Measurements from ENCODE around the gene VIPR1.
"Not testable (repeated sequence)": the region's sequence is repeated elsewhere in the genome, so short reads cannot be mapped to it uniquely, and the experiment has no call there.

VIPR1 gene

DNA sequence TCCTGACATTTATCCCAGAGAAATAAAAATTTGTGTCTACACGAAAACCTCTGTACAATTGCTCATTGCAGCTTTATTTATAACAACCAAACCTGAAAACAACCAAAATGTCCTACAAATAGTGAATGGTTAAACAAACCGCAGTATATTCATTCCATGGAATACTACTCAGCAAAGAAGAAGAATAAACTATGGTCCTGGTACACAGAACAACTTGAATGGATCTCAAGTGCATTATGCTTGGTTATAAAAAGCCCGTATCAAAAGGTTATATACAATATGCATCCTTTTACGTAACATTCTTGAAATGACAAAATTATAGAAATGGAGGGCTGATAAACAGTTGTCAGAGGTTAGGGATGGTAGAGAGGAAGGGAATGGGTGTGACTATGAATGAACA lies 75.6 kb downstream of the VIPR1 start:
- Histone ChIP-seq H3K4me3 (ENCODE audit: insufficient read depth, low read length, poor library complexity, severe bottlenecking) (no peak overlapping the region), H3K9me2 (replicated peaks; ENCODE audit: insufficient read depth, low read length) (no peaks in the 10 kb centered on the region), H3K9ac (ENCODE audit: low read length) (no peak overlapping the region), H3K79me2 (ENCODE audit: insufficient read depth, low read length) (peaks cover 17% of the 10 kb centered on the region), H3K9me3 (ENCODE audit: insufficient read depth, low read length) (no peaks in the 10 kb centered on the region), H3F3A (ENCODE audit: insufficient read depth) (peaks cover 7% of the 10 kb centered on the region; the same call in 1 of the 2 replicates), H3K36me3 (ENCODE audit: low read length) (peaks cover 25% of the 10 kb centered on the region), H4K20me1 (ENCODE audit: low read depth, low read length) (no peaks in the 10 kb centered on the region), H3K27ac (ENCODE audit: low read depth, low read length) (no peak overlapping the region), H2AFZ (ENCODE audit: low read depth, low read length, severe bottlenecking) (no peak overlapping the region), H3K27me3 (ENCODE audit: low read length) (no peaks in the 10 kb centered on the region), H3K4me2 (ENCODE audit: low read depth, low read length, poor library complexity, severe bottlenecking) (no peak overlapping the region)
- no peak for TF ChIP-seq CTCF (IDR thresholded peaks at IDR 0.05; ENCODE audit: insufficient read depth, low read length, poor library complexity, severe bottlenecking)
- no peak for TF ChIP-seq EZH2phosphoT487 (conservative IDR thresholded peaks at IDR 0.05; ENCODE audit: low read length)

DNA sequence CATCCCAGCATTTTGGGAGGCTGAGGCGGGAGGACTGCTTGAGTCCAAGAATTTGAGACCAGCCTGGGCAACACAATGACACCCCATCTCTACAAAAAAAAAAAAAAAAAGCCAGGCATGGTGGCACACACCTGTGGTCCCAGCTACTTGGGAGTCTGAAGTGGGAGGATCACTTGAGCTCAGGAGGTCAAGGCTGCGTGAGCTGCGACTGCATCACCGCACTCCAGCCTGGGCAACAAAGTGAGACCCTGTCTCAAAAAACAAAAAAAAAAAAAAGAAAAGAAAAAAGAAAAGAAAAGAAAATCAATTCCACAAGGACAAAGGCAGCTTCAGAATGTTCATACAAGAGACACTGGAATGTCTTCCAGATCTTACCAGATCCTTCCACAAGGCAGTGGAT lies 76.9 kb downstream of the VIPR1 start:
- H3K4me2 ChIP-seq (ENCODE audit: low read depth, low read length, poor library complexity, severe bottlenecking) = peak overlapping the region; percentile 95
- not testable (repeated sequence) for H3K9me2 ChIP-seq (replicated peaks; ENCODE audit: insufficient read depth, low read length); H3K27ac ChIP-seq (ENCODE audit: low read depth, low read length); H4K20me1 ChIP-seq (ENCODE audit: low read depth, low read length); H2AFZ ChIP-seq (ENCODE audit: low read depth, low read length, severe bottlenecking); H3K9me3 ChIP-seq (ENCODE audit: insufficient read depth, low read length); H3K9ac ChIP-seq (ENCODE audit: low read length); H3K4me3 ChIP-seq (ENCODE audit: insufficient read depth, low read length, poor library complexity, severe bottlenecking); H3F3A ChIP-seq (ENCODE audit: insufficient read depth); H3K27me3 ChIP-seq (ENCODE audit: low read length)
- H3K36me3 ChIP-seq (ENCODE audit: low read length) = peaks cover 18% of the 10 kb centered on the region
- H3K79me2 ChIP-seq (ENCODE audit: insufficient read depth, low read length) = peaks cover 27% of the 10 kb centered on the region

DNA sequence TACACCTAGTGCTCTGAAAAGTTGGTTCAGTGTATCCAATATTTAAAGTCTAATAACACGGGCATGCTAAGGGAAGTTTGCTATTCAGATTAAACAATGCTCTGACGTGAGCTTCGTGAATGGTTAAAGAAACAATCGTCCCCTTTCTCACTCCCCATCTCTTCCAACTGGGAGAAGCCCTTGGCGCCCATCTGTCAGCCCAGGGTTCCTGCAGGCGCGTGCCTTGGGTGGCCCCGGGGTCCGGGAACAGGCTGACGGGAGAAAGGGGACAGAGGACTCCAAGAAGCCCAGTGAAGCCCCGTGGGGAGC lies 78.9 kb downstream of the VIPR1 start:
- H3K9me2 ChIP-seq (replicated peaks; ENCODE audit: insufficient read depth, low read length) = no peaks in the 10 kb centered on the region
- peak overlapping the region; percentile 87 for H2AFZ ChIP-seq (ENCODE audit: low read depth, low read length, severe bottlenecking)
- H3K9me3 ChIP-seq (ENCODE audit: insufficient read depth, low read length) = no peaks in the 10 kb centered on the region
- no peaks in the 10 kb centered on the region for H4K20me1 ChIP-seq (ENCODE audit: low read depth, low read length)
- no peaks in the 10 kb centered on the region for H3K27me3 ChIP-seq (ENCODE audit: low read length)
- H3K79me2 ChIP-seq (ENCODE audit: insufficient read depth, low read length) = peaks cover 27% of the 10 kb centered on the region
- peak overlapping the region; percentile 94 for H3K4me3 ChIP-seq (ENCODE audit: insufficient read depth, low read length, poor library complexity, severe bottlenecking)
- H3K36me3 ChIP-seq (ENCODE audit: low read length) = peaks cover 5% of the 10 kb centered on the region; the same call in 1 of the 2 replicates
- TF ChIP-seq CTCF (IDR thresholded peaks at IDR 0.05; ENCODE audit: insufficient read depth, low read length, poor library complexity, severe bottlenecking) = no peak
- TF ChIP-seq EZH2phosphoT487 (conservative IDR thresholded peaks at IDR 0.05; ENCODE audit: low read length) = no peak
- H3K27ac ChIP-seq (ENCODE audit: low read depth, low read length) = peak overlapping the region; percentile 79
- H3K4me2 ChIP-seq (ENCODE audit: low read depth, low read length, poor library complexity, severe bottlenecking) = peak overlapping the region; percentile 95
- H3F3A ChIP-seq (ENCODE audit: insufficient read depth) = peaks cover 7% of the 10 kb centered on the region; the same call in 1 of the 2 replicates
- H3K9ac ChIP-seq (ENCODE audit: low read length) = peak overlapping the region; percentile 92

DNA sequence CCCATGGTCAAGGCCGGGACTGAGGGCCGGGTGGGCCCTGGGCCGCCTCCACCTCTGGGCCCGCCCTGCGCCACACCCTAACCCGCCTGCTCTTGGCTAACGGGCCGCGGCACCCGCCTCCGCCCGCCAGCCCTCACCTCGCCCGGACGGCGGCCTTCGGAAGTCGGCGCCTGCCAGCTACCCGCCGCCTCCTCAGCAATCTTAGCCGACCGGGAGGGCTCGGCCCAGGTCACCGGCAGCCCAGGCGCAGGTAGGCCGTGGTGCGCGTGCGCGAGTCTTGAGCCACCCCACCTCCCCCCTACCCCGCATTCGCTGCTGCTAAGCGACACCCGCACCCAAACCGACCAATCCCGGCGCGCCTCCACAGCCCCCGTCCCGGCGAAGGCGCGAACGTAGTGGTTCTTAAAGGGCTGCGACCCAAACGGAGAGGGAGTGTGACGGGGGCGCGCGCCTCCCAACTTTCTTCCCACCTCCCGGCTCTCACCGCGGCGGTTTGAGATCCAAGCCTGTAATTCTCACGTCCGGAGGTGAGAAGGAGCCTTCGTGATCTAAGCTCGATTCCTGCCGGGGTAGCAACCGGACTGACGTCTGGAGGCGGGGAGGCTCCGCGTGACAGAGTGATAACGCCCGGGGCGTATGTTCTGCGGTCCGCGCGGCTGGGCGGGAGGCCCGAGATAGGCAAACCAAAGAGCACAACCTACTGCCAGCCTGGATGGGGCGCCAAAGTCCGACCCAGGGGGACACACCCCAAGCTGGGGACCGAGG lies 79.4 kb downstream of the VIPR1 start, which contains the start of gene SEC22C:
Gene SEC22C (minus strand): TSS at position 259 of the 765 bp plus-strand sequence. CDS start 12,921 bp downstream, outside the sequence.
- no peaks in the 10 kb centered on the region for H3K9me3 ChIP-seq (ENCODE audit: insufficient read depth, low read length)
- H2AFZ ChIP-seq (ENCODE audit: low read depth, low read length, severe bottlenecking) = peak within 1 kb of the TSS; percentile 87
- H3K9ac ChIP-seq (ENCODE audit: low read length) = peak within 1 kb of the TSS; percentile 92
- H3K36me3 ChIP-seq (ENCODE audit: low read length) = peaks cover 5% of the 10 kb centered on the region; the same call in 1 of the 2 replicates
- peak within 1 kb of the TSS; percentile 79 for H3K27ac ChIP-seq (ENCODE audit: low read depth, low read length)
- peaks cover 23% of the 10 kb centered on the region for H3K79me2 ChIP-seq (ENCODE audit: insufficient read depth, low read length)
- peaks cover 7% of the 10 kb centered on the region; the same call in 1 of the 2 replicates for H3F3A ChIP-seq (ENCODE audit: insufficient read depth)
- no peaks in the 10 kb centered on the region for H3K27me3 ChIP-seq (ENCODE audit: low read length)
- peak within 1 kb of the TSS; percentile 94 for H3K4me3 ChIP-seq (ENCODE audit: insufficient read depth, low read length, poor library complexity, severe bottlenecking)
- H4K20me1 ChIP-seq (ENCODE audit: low read depth, low read length) = no peaks in the 10 kb centered on the region
- peak within 1 kb of the TSS; percentile 95 for H3K4me2 ChIP-seq (ENCODE audit: low read depth, low read length, poor library complexity, severe bottlenecking)
- TF ChIP-seq EZH2phosphoT487 (conservative IDR thresholded peaks at IDR 0.05; ENCODE audit: low read length) (no peak), CTCF (IDR thresholded peaks at IDR 0.05; ENCODE audit: insufficient read depth, low read length, poor library complexity, severe bottlenecking) (peak; percentile 47)
- no peaks in the 10 kb centered on the region for H3K9me2 ChIP-seq (replicated peaks; ENCODE audit: insufficient read depth, low read length)

All from SU-DHL-6 (cell line).